HEK293 (cell line): Measurements from ENCODE around the gene OR4F6.

Experiments
- CTCF ChIA-PET: fragments of 350-600 bp; formaldehyde crosslinking; extraction: SDS; loops from one replicate; lab custom pipeline; 2021; ENCODE audit warnings: antibody characterized with exemption; lab: Yijun Ruan, JAX
- POLR2A ChIA-PET: fragments of 300-600 bp; formaldehyde crosslinking; extraction: SDS; loops from one replicate; lab custom pipeline; 2020; ENCODE audit warnings: antibody characterized with exemption, inconsistent platforms; lab: Yijun Ruan, JAX
- H3K27ac ChIP-seq: fragments of 200-500 bp; sonication (Bioruptor generic); 2 replicates; pipeline ENCODE4 v1.5.1; 2014; ENCODE audit warnings: low read depth, low read length, control low read depth, inconsistent platforms; ENCODE audit errors: extremely low read depth
- H3K36me3 ChIP-seq, 2 experiments: fragments of 200-500 bp in 1 of 2; sonication (Bioruptor generic) in 1 of 2; 1 replicate in 1 of 2; 2 replicates in 1 of 2; pipeline ENCODE4 v1.5.1; 2014 to 2017; ENCODE audit warnings: inconsistent platforms in 2 of 2, low read length in 2 of 2; ENCODE audit not compliant: control insufficient read depth in 2 of 2, insufficient read depth in 1 of 2
- H3K4me1 ChIP-seq: fragments of 200-500 bp; sonication (Bioruptor generic); 2 replicates; pipeline ENCODE4 v1.5.1; 2014; ENCODE audit warnings: mild to moderate bottlenecking, low read length, inconsistent platforms; ENCODE audit not compliant: control insufficient read depth, insufficient read depth
- H3K4me3 ChIP-seq: 2 replicates; pipeline ENCODE4 v1.5.1; 2011; ENCODE audit warnings: low read depth, mild to moderate bottlenecking, control low read depth, low read length, moderate library complexity
- H3K9me3 ChIP-seq: fragments of 200-500 bp; sonication (Bioruptor generic); 2 replicates; pipeline ENCODE4 v1.5.1; 2014; ENCODE audit warnings: low read depth, low read length, inconsistent platforms; ENCODE audit not compliant: control insufficient read depth, insufficient read depth
- GLI2 ChIP-seq: fragments of 450-650 bp; formaldehyde crosslinking; IDR thresholded peaks from 2 replicates; pipeline ENCODE4; 2017; ENCODE audit warnings: missing biosample characterization, missing genetic modification characterization, low read depth, borderline replicate concordance
- KLF10 ChIP-seq: fragments of 450-650 bp; IDR thresholded peaks from 2 replicates; pipeline ENCODE4 v1.5.1; 2018; ENCODE audit warnings: missing biosample characterization, mild to moderate bottlenecking, missing genetic modification characterization
- KLF8 ChIP-seq: fragments of 450-650 bp; formaldehyde crosslinking; IDR thresholded peaks from 2 replicates; pipeline ENCODE4 v1.5.1; 2016; ENCODE audit warnings: missing biosample characterization, missing genetic modification characterization
- OSR2 ChIP-seq: fragments of 450-650 bp; formaldehyde crosslinking; IDR thresholded peaks from 2 replicates; pipeline ENCODE4 v1.5.1; 2016; ENCODE audit warnings: missing biosample characterization, missing genetic modification characterization
- SALL2 ChIP-seq: fragments of 450-650 bp; formaldehyde crosslinking; IDR thresholded peaks from 2 replicates; pipeline ENCODE4 v1.5.0; 2017; ENCODE audit warnings: missing biosample characterization, mild to moderate bottlenecking, missing genetic modification characterization, borderline replicate concordance
- TSHZ1 ChIP-seq: fragments of 450-650 bp; formaldehyde crosslinking; IDR thresholded peaks from 2 replicates; pipeline ENCODE4 v1.5.1; 2016; ENCODE audit warnings: missing biosample characterization, missing genetic modification characterization, borderline replicate concordance
- ZBTB48 ChIP-seq: fragments of 450-650 bp; formaldehyde crosslinking; IDR thresholded peaks from 2 replicates; pipeline ENCODE4 v1.5.1; 2016; ENCODE audit warnings: missing biosample characterization, missing genetic modification characterization
- ZNF16 ChIP-seq: fragments of 450-650 bp; formaldehyde crosslinking; IDR thresholded peaks from 2 replicates; pipeline ENCODE4 v1.5.1; 2016; ENCODE audit warnings: low read depth, missing biosample characterization, missing genetic modification characterization
- ZNF175 ChIP-seq: fragments of 450-650 bp; formaldehyde crosslinking; IDR thresholded peaks from 2 replicates; pipeline ENCODE4 v1.5.1; 2016; ENCODE audit warnings: missing biosample characterization, missing genetic modification characterization
- ZNF2 ChIP-seq: fragments of 450-650 bp; formaldehyde crosslinking; IDR thresholded peaks from 2 replicates; pipeline ENCODE4 v1.5.1; 2016; ENCODE audit warnings: missing biosample characterization, missing genetic modification characterization
- ZNF23 ChIP-seq: fragments of 450-650 bp; formaldehyde crosslinking; IDR thresholded peaks from 2 replicates; pipeline ENCODE4 v1.5.1; 2016; ENCODE audit warnings: missing biosample characterization, missing genetic modification characterization, borderline replicate concordance
- ZNF24 ChIP-seq: fragments of 450-650 bp; formaldehyde crosslinking; IDR thresholded peaks from 2 replicates; pipeline ENCODE4 v1.5.1; 2016; ENCODE audit warnings: missing biosample characterization, missing genetic modification characterization
- ZNF280C ChIP-seq: fragments of 450-650 bp; formaldehyde crosslinking; IDR thresholded peaks from 2 replicates; pipeline ENCODE4 v1.5.1; 2016; ENCODE audit warnings: missing biosample characterization, missing genetic modification characterization
- ZNF350 ChIP-seq: fragments of 450-650 bp; formaldehyde crosslinking; IDR thresholded peaks from 2 replicates; pipeline ENCODE4 v1.5.0; 2017; ENCODE audit warnings: missing biosample characterization, mild to moderate bottlenecking, missing genetic modification characterization
- ZNF426 ChIP-seq: fragments of 450-650 bp; formaldehyde crosslinking; IDR thresholded peaks from 2 replicates; pipeline ENCODE4 v1.5.1; 2017; ENCODE audit warnings: missing biosample characterization, missing genetic modification characterization, mild to moderate bottlenecking, inconsistent platforms, moderate library complexity
- ZNF48 ChIP-seq: fragments of 450-650 bp; formaldehyde crosslinking; IDR thresholded peaks from 2 replicates; pipeline ENCODE4 v1.5.1; 2016; ENCODE audit warnings: missing biosample characterization, missing genetic modification characterization
- ZNF514 ChIP-seq: fragments of 450-650 bp; formaldehyde crosslinking; IDR thresholded peaks from 2 replicates; pipeline ENCODE4 v1.5.1; 2016; ENCODE audit warnings: missing biosample characterization, missing genetic modification characterization
- ZNF544 ChIP-seq: fragments of 450-650 bp; formaldehyde crosslinking; IDR thresholded peaks from 2 replicates; pipeline ENCODE4 v1.5.0; 2017; ENCODE audit warnings: missing biosample characterization, missing genetic modification characterization
- ZNF555 ChIP-seq: fragments of 450-650 bp; formaldehyde crosslinking; conservative IDR thresholded peaks from 2 replicates; pipeline ENCODE4 v1.5.1; 2017; ENCODE audit warnings: missing biosample characterization, mild to moderate bottlenecking, missing genetic modification characterization, inconsistent platforms
- ZNF626 ChIP-seq: fragments of 450-650 bp; sonication (Bioruptor Pico); formaldehyde crosslinking; IDR thresholded peaks from 2 replicates; pipeline ENCODE4 v1.5.1; 2018; ENCODE audit warnings: missing biosample characterization, missing genetic modification characterization, inconsistent platforms
- ZSCAN23 ChIP-seq: fragments of 450-650 bp; formaldehyde crosslinking; IDR thresholded peaks from 2 replicates; pipeline ENCODE4 v1.5.1; 2016; ENCODE audit warnings: missing biosample characterization, missing genetic modification characterization
- TF ChIP-seq, protein P1 (sequence below): fragments of 450-650 bp; formaldehyde crosslinking; IDR thresholded peaks from 2 replicates; pipeline ENCODE4 v1.5.1; 2016; ENCODE audit warnings: missing biosample characterization, missing genetic modification characterization, low read depth

Gene OR4F6

DNA sequence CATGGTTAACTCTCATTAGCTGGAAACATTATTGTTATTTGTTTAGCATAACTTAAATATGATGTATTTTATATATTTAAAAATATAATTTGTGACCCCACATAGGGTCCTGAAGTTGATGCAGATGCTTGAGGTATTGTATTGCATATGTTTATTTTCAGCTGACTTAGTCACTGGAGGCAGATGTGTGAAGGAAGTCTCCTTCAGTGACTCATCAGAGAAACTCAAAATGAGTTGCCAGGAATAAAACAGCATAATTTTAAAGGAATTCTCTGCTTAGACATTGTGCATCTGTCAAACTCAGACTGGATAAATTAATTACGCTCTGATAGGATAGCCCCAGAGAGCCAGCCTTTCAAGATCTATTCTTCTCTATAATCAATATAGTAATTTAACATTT lies 7.9 kb upstream of the OR4F6 start:
- H3K4me3 ChIP-seq, result no peak overlapping the region
- CTCF ChIA-PET, result no interaction called here
- H3K4me1 ChIP-seq, result no peaks in the 10 kb centered on the region
- TF ChIP-seq ZNF350 (tag by site-specific recombination) (no peak), SALL2 (tag by site-specific recombination) (no peak), GLI2 (no peak), KLF8 (tag by site-specific recombination) (no peak), KLF10 (no peak), ZNF514 (no peak), ZBTB48 (tag by site-specific recombination) (no peak), ZNF16 (no peak), TSHZ1 (tag by site-specific recombination) (no peak), ZNF23 (no peak)
- no peak overlapping the region for H3K27ac ChIP-seq
- H3K9me3 ChIP-seq, result no peaks in the 10 kb centered on the region
- H3K36me3 ChIP-seq, result no peaks in the 10 kb centered on the region
- POLR2A ChIA-PET, result no interaction called here

- Histone ChIP-seq H3K9me3 (no peaks in the 10 kb centered on the region), H3K27ac (no peak overlapping the region), H3K4me3 (no peak overlapping the region), H3K4me1 (no peaks in the 10 kb centered on the region), H3K36me3 (no peaks in the 10 kb centered on the region)
- CTCF ChIA-PET, result no interaction called here
- POLR2A ChIA-PET, result no interaction called here
- TF ChIP-seq ZSCAN23 (tag by site-specific recombination) (no peak), ZNF426 (tag by site-specific recombination) (no peak), ZNF555 (tag by site-specific recombination) (no peak), ZNF24 (tag by site-specific recombination) (no peak), ZNF175 (tag by site-specific recombination) (no peak)
These were observed 3.6 kb upstream of the OR4F6 start for GRCh38 chr15:101799665-101800064.

DNA sequence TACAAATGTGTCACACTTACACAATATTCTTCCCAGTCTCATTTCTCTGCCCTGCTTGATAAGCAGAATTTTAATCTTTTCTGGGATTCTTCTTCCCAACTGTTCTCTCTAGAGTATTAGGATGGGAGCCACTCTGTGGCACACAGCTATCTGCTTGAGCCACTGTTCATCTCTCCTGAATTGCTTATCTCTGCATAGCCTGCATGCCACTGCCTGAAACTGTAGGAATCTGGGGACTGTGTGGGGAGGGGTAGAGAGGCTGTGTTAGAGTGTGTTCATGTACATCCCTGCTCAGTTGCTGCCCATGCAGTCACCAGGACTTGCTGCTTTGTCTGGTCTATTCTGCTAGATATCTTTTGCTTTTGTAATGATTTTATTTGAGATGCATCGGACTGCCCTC lies 2.3 kb upstream of the OR4F6 start:
- no peak for TF ChIP-seq ZNF626 (tag by site-specific recombination)
- TF ChIP-seq ZNF280C, result no peak
- TF ChIP-seq OSR2 (tag by site-specific recombination), result no peak
- no peak for TF ChIP-seq ZNF544 (tag by site-specific recombination)
- TF ChIP-seq ZNF2, result no peak
- TF ChIP-seq, protein P1, sequence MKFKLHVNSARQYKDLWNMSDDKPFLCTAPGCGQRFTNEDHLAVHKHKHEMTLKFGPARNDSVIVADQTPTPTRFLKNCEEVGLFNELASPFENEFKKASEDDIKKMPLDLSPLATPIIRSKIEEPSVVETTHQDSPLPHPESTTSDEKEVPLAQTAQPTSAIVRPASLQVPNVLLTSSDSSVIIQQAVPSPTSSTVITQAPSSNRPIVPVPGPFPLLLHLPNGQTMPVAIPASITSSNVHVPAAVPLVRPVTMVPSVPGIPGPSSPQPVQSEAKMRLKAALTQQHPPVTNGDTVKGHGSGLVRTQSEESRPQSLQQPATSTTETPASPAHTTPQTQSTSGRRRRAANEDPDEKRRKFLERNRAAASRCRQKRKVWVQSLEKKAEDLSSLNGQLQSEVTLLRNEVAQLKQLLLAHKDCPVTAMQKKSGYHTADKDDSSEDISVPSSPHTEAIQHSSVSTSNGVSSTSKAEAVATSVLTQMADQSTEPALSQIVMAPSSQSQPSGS (tag by site-specific recombination), result no peak
- TF ChIP-seq ZNF48, result no peak
- no peaks in the 10 kb centered on the region for H3K36me3 ChIP-seq
- no peak overlapping the region for H3K4me3 ChIP-seq
- no peaks in the 10 kb centered on the region; the same call in 1 of the 2 replicates for H3K9me3 ChIP-seq
- ChIA-PET CTCF (interaction anchor here (0.5 to 1.1 kb wide), 2 partner anchors 11 to 17 kb away, joined by 3 read pairs; partner anchors contain the start of gene OR4F15), POLR2A (no interaction called here)
- H3K27ac ChIP-seq, result no peak overlapping the region
- no peaks in the 10 kb centered on the region for H3K4me1 ChIP-seq
